ENCODE data around the gene FBF1. TPM values are rescaled to one million over a fixed set of nuclear protein-coding genes. Genes with fewer than 3 reads are reported as not detected.
A peak's percentile ranks its signal among the peaks of the same experiment; 100 is the strongest.

Gene FBF1
- total RNA-seq, 4 donors from 2014 or later = 4.7 to 8.8 (median 7.0) TPM

GRCh38 chr17:75908201-75908600 is 32.6 kb downstream of the FBF1 start:
- TF ChIP-seq, protein P1, sequence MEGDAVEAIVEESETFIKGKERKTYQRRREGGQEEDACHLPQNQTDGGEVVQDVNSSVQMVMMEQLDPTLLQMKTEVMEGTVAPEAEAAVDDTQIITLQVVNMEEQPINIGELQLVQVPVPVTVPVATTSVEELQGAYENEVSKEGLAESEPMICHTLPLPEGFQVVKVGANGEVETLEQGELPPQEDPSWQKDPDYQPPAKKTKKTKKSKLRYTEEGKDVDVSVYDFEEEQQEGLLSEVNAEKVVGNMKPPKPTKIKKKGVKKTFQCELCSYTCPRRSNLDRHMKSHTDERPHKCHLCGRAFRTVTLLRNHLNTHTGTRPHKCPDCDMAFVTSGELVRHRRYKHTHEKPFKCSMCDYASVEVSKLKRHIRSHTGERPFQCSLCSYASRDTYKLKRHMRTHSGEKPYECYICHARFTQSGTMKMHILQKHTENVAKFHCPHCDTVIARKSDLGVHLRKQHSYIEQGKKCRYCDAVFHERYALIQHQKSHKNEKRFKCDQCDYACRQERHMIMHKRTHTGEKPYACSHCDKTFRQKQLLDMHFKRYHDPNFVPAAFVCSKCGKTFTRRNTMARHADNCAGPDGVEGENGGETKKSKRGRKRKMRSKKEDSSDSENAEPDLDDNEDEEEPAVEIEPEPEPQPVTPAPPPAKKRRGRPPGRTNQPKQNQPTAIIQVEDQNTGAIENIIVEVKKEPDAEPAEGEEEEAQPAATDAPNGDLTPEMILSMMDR (IDR thresholded peaks at IDR 0.05) = no peak
- DNase-seq (ENCODE audit: low spot score) (no peak), ATAC-seq (ENCODE audit: low FRiP score) (no peak)

DNA sequence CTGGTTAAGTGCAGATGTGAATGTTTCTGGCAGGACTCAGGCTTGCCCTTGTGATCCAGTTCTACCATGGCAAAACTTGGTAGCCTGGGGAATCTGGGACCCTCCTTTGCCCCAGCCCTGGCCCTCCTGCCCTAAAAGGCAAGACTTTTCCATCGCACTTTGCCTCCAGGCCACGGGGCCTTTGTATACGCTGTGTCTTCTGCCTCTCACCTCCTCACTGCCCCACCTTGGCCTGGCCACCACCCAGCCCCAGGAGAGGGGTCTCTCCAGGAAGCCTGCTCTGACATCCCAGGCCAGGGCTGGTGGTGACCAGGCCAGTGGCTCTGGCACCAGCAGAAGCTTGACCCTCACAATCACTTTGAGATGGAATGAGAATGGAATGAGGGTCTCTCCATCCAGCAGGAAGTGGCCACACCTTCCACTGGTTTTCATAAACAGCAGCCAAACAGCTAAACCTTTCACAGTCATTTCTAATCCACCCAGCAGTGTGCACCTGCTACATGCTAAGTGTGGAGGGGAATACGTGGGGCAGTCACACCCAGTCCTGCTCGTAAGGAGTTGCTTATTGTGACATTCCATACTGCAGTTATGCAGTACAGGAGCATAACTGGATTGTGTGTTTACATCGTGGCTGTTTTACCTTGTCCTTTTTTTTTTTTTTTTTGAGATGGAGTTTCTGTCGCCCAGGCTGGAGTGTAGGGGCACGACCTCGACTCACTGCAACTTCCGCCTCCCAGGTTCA is 34.5 kb downstream of the FBF1 start:
- TF ChIP-seq, protein P1 (IDR thresholded peaks at IDR 0.05) = no peak
- DNase-seq (ENCODE audit: low spot score) = no peak
- ATAC-seq (ENCODE audit: low FRiP score) = no peak

- ATAC-seq (ENCODE audit: low FRiP score) = peak; percentile 95
- peak; percentile 79 for DNase-seq (ENCODE audit: low spot score)
- TF ChIP-seq, protein P1 (IDR thresholded peaks at IDR 0.05) = peak in 2 of 3 donors; percentile 95 to 99
Observed at GRCh38 chr17:75904749-75905521, 35.9 kb downstream of the FBF1 start, which contains the start of gene MRPL38. Gene MRPL38, minus strand, starts transcription at chr17:75904884. Its CDS starts 9 bp downstream, at chr17:75904875.

GRCh38 chr17:75902406-75902805 is 38.4 kb downstream of the FBF1 start:
- DNase-seq (ENCODE audit: low spot score) = no peak

DNA sequence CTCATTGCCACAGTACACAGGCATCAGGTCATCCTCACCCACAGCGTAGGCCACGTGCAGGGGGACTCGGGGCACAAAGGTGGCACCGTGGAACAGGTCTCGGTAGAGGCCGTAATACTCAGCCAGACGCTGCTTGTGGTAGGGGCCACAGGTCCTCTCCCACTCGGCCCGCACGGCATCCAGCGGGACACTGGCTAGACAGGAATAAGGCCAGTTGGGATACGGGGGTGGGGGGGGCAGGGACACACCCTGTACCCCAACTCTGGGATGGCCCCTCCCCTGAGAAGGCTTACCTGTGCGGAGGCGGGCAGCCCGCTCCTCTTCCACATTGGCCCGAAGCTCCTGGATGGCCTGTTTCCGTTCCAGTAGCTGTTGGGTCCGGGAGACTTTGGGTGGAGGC is 39.1 kb downstream of the FBF1 start:
- DNase-seq (ENCODE audit: low spot score) (no peak), ATAC-seq (ENCODE audit: low FRiP score) (no peak)
- TF ChIP-seq, protein P1 (IDR thresholded peaks at IDR 0.05) = no peak

More at GRCh38 chr17:75902406-75902805, 38.4 kb downstream of the FBF1 start:
- no peak for ATAC-seq (ENCODE audit: low FRiP score)
- TF ChIP-seq, protein P1 (IDR thresholded peaks at IDR 0.05) = no peak

DNA sequence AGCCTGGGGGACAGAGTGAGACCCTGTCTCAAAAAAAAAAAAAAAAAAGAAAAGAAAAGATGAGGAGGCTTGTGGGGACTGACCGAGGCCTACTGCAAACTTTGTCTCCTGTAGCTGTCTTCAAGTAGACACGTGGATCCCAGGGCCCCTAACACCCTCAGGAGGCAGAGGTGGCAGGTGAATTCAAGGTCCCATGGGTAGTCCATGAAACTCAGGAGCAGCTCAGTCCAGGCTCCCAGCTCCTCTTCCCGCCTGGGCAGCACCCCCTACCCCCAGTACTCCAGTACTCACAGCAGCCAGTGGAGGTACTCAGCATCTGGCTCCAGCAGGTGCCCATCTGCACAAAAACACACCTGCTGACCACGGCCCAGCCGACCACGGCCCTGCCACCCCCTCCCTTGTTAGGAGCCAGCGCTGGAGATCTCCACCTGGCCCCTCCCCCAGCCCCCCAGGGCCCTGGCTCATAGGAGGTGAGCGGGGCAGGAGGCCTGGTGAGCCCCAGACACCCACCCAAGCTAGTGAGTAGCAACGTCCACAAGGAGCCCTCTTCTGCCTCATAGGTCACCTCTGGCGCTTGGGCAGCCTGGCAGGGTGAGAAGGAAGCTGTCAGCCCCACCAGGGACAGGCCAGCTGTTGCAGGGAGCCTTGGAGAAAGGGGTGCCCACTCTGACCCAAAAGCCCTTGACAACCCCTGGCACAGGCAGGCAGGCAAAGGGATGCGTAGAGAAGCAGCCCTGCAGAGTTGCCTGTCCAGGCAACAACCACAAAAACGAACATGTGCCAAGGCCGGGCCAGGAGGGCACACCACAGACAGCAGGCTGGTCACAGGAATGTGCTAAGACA is 39.9 kb downstream of the FBF1 start:
- TF ChIP-seq, protein P1 (IDR thresholded peaks at IDR 0.05) = no peak
- no peak for DNase-seq (ENCODE audit: low spot score)
- ATAC-seq (ENCODE audit: low FRiP score) = no peak
